H1 (cell line): ENCODE results near the gene P2RY13. TPM values are rescaled to one million over a fixed set of nuclear protein-coding genes. Genes with fewer than 3 reads are reported as not detected.

ENCODE experiments used
- CHD7 ChIP-seq: fragments of 300-600 bp; sonication (generic); IDR thresholded peaks from 2 replicates; pipeline ENCODE4 v1.7.1; 2012; ENCODE audit warnings: low read length, moderate library complexity, mild to moderate bottlenecking, inconsistent platforms; ENCODE audit not compliant: insufficient replicate concordance
- FOSL1 ChIP-seq: IDR thresholded peaks from 2 replicates; pipeline ENCODE4 v1.6.1; 2011; ENCODE audit warnings: mild to moderate bottlenecking, low read depth, low read length, moderate library complexity; ENCODE audit not compliant: insufficient read depth
- KDM1A ChIP-seq: fragments of 200-600, 300-600 bp; sonication (generic); IDR thresholded peaks from 2 replicates; pipeline ENCODE4 v1.7.1; 2016; ENCODE audit warnings: mild to moderate bottlenecking, low read length, borderline replicate concordance
- MAFK ChIP-seq: IDR thresholded peaks from 2 replicates; pipeline ENCODE4 v1.6.1; 2012; ENCODE audit warnings: low read depth, mild to moderate bottlenecking, improper control_type of control experiment, low read length
- POLR2AphosphoS5 ChIP-seq: IDR thresholded peaks from 2 replicates; pipeline ENCODE4 v1.6.1; 2011; ENCODE audit warnings: low read depth, low read length
- RBBP5 ChIP-seq: IDR thresholded peaks from 2 replicates; pipeline ENCODE4 v1.7.1; 2012; ENCODE audit warnings: low read depth, mild to moderate bottlenecking, inconsistent platforms, low read length, moderate library complexity, borderline replicate concordance
- TEAD4 ChIP-seq: IDR thresholded peaks from 2 replicates; pipeline ENCODE4 v1.6.1; 2012; ENCODE audit warnings: low read depth, low read length, inconsistent platforms, mixed read lengths
- YY1 ChIP-seq: IDR thresholded peaks from 2 replicates; pipeline ENCODE4 v1.6.1; 2011; ENCODE audit warnings: low read depth, mild to moderate bottlenecking, low read length
- ZNF274 ChIP-seq: IDR thresholded peaks from 2 replicates; pipeline ENCODE4 v1.7.0; 2012; ENCODE audit warnings: low read length, borderline replicate concordance; ENCODE audit errors: extremely low read depth
- polyA plus RNA-seq, 7 experiments: library from polyadenylated mRNA; depleted of rRNA in 3 of 7; stranded (reverse) in 5 of 7; unstranded in 2 of 7; fragments of >200 nt in 5 of 7; fragments of 200-250 nt in 2 of 7; gene quantifications; 1 replicate in 5 of 7; 2 replicates in 1 of 7; 4 replicates in 1 of 7; pipeline versions ENCODE4 v1.2.1 to v1.2.3, GENCODE V29; 2011 to 2013; ENCODE audit warnings: missing spikeins in 2 of 7, mixed read lengths in 2 of 7
- total RNA-seq: library from RNA; stranded (reverse); fragmentation: NEBNext Ultra II Directional; extraction: Animal tissue kit (Norgen Biotek cat#: 25700); gene quantifications from 2 replicates; pipeline ENCODE4 v1.2.1, GENCODE V29; 2021

The P2RY13 gene
- total and polyA plus RNA-seq, 2 of the 8 experiments (the other 6 are each of a cell fraction or from before 2014, with no cell fraction given), result not detected

- TF ChIP-seq CHD7 (no peak), POLR2AphosphoS5 (no peak), TEAD4 (no peak), KDM1A (no peak), RBBP5 (no peak), ZNF274 (no peak), MAFK (no peak), FOSL1 (no peak), YY1 (no peak)
These were observed 7.8 kb downstream of the P2RY13 start (continued) for GRCh38 chr3:151321526-151321925.
